ENCODE data around the gene ZNF554.
A peak's percentile ranks its signal among the peaks of the same experiment; 100 is the strongest.
"Not testable (repeated sequence)": the region's sequence is repeated elsewhere in the genome, so short reads cannot be mapped to it uniquely, and the experiment has no call there.

Gene ZNF554

DNA sequence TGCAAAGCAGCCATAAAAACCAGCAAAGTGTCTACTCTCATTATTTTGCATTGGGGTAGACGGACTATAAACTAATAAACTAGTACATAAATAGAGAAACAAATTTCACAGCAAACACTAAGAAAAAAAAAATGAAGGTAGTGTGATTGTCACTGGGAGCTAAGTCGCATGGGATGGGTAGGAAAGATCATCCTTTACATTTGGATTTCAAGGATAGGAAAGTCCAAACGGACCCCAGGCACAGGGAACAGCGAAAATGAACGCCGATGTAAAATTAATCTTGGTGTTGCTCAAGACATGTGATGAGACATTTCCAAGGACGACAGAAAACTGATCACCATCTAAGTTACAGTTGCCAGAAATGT is 35.9 kb upstream of the ZNF554 start:
- Mint-ChIP-seq H3K4me3 (peak overlapping the region; percentile 93), H3K4me1 (peaks cover 65% of the 10 kb centered on the region), H3K36me3 (ENCODE audit: low read depth) (peaks cover 21% of the 10 kb centered on the region), H3K27ac (peak overlapping the region; percentile 94), H3K9me3 (no peaks in the 10 kb centered on the region), H3K27me3 (no peaks in the 10 kb centered on the region)
- no peak for ATAC-seq
- no peak for DNase-seq

DNA sequence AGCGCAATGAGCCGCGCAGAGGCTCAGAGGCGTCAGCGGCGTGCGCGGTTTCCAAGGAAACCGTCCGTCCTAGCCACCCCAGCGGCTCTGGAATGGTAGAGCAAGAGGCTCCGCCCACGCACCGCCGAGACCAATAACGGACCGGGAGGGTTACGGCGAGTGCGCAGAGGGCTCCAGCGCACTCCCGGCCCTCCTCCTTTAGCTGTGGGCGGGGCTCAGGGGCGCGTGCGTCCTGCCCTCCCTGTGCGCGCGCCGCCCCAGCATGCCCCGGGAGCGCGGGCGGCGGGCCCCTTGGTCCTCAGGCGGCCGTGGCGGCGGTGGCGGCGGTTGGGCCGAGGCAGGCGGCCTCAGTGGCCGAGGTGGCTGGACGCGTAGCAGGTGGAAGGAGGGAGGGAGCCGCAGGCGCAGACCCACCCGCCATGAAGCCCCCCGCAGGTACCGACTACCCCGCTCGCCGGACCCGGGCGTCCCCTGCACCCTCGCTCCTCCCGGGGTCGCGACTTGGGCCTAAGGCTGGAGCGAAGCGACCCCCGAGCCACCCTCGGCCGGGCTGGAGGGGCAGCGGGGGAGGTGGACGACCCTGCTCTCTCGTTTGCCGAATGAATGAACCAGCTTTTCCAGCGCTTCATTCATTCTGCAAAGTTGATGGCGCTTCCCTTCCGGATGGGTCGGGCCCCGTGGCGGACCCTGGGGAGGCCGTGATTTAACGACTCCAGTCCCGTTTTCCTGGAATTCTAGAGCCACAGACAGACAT is 34.2 kb upstream of the ZNF554 start, which contains the start of gene THOP1:
TSS of gene THOP1 (plus strand) at position 260 of the 754 bp plus-strand sequence. CDS start at position 420, 160 bp downstream.
- DNase-seq (peak; percentile 99), ATAC-seq (peak; percentile 83)
- no peaks in the 10 kb centered on the region for H3K9me3 Mint-ChIP-seq
- peaks cover 73% of the 10 kb centered on the region for H3K4me1 Mint-ChIP-seq
- no peaks in the 10 kb centered on the region for H3K27me3 Mint-ChIP-seq
- H3K27ac Mint-ChIP-seq: peak within 1 kb of the TSS; percentile 77
- H3K4me3 Mint-ChIP-seq: peak within 1 kb of the TSS; percentile 94
- peaks cover 23% of the 10 kb centered on the region for H3K36me3 Mint-ChIP-seq (ENCODE audit: low read depth)

DNA sequence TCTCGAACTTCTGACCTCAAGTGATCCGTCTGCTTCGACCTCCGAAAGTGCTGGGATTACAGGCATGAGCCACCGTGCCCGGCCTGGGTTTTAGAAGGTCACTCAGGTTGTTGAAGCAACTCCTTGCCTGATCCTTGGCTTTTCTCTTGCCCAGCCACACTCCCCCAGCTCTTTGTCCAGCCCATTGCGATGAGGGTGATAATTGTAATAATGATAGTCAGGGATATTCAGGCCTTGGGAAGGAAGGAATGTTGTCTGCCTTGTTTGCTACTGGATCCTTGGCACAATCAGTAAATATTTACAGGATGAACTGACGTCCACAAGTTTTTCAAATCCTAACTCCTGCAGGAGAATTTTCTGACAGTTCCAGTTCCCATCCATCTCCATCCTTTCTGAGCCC is 32.6 kb upstream of the ZNF554 start:
- Mint-ChIP-seq H3K9me3 (no peaks in the 10 kb centered on the region), H3K27ac (no peak overlapping the region), H3K27me3 (no peaks in the 10 kb centered on the region), H3K4me3 (peak overlapping the region; percentile 94), H3K4me1 (peaks cover 58% of the 10 kb centered on the region), H3K36me3 (ENCODE audit: low read depth) (peaks cover 23% of the 10 kb centered on the region)
- DNase-seq (no peak), ATAC-seq (no peak)

DNA sequence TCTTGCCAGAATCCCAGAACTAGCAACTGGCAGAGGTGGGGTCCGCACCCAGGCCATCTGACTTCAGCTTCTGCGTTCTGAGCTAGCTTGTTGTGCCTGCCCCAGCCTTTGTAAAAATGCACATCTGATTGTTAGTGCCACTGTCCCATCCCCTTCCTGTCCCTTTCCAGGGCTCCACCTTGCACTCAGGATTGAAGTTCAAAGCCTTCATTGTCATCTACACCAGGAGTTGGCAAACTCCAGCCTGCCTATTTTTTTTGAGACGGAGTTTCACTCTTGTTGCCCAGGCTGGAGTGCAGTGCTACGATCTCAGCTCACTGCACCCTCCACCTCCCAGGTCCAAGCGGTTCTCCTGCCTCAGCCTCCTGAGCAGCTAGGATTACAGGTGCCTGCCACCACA is 31.4 kb upstream of the ZNF554 start:
- Mint-ChIP-seq H3K27ac (no peak overlapping the region), H3K4me3 (peak overlapping the region; percentile 29), H3K4me1 (peaks cover 53% of the 10 kb centered on the region), H3K9me3 (no peaks in the 10 kb centered on the region), H3K36me3 (ENCODE audit: low read depth) (peaks cover 30% of the 10 kb centered on the region), H3K27me3 (no peaks in the 10 kb centered on the region)
- DNase-seq (no peak), ATAC-seq (no peak)

DNA sequence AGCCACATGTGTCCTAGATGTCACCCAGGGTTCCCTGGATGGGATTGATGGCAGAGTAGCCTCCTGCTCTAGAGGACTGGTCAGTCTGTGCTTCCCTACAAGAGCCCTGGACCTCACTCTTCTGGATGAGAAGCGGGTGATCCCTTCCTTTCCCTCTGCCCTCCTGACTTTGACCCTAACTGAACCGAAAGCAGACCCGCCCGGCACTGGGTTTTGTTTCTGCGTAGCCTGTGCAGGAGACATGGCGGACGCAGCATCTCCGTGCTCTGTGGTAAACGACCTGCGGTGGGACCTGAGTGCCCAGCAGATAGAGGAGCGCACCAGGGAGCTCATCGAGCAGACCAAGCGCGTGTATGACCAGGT is 29.5 kb upstream of the ZNF554 start:
- no peak overlapping the region for H3K27ac Mint-ChIP-seq
- DNase-seq (no peak), ATAC-seq (no peak)
- no peaks in the 10 kb centered on the region for H3K27me3 Mint-ChIP-seq
- no peak overlapping the region for H3K4me3 Mint-ChIP-seq
- peaks cover 34% of the 10 kb centered on the region for H3K36me3 Mint-ChIP-seq (ENCODE audit: low read depth)
- peaks cover 34% of the 10 kb centered on the region for H3K4me1 Mint-ChIP-seq
- no peaks in the 10 kb centered on the region for H3K9me3 Mint-ChIP-seq

DNA sequence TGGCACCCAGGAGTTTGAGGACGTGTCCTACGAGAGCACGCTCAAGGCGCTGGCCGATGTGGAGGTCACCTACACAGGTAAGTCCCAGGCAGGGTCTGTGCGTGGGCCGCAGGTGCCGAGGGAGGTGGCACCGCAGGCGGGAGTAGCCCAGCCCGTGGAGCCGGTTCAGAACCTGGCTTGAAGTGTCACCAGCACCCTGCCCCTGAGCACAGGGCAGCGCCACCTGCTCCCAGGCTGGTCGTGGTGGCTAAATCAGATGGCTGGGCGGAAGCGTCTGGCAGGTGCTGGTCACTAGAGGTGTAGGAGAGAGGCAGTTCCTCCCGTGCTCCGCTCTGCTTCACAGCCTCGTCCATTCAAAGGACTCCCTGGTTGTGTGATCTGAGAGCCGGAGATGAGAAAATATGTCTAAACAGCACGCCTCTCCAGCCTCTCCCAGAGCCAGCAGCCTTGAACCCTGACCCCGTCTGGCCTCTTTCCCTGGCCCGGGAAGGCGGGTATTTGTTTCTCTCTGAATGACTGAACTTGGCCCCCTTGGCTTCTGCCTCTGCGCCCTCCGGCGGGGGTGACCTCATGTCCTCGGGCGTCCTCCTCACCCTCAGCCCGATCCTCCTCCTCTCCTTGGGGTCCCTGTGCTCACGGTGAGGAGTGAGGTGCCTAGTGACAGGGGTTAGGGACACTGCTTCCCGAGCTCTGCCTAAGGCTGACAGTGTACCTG is 29.0 kb upstream of the ZNF554 start:
- no peak for DNase-seq
- H3K4me3 Mint-ChIP-seq: no peak overlapping the region
- ATAC-seq: no peak
- no peaks in the 10 kb centered on the region for H3K9me3 Mint-ChIP-seq
- peaks cover 39% of the 10 kb centered on the region for H3K36me3 Mint-ChIP-seq (ENCODE audit: low read depth)
- H3K4me1 Mint-ChIP-seq: peaks cover 34% of the 10 kb centered on the region
- H3K27ac Mint-ChIP-seq: no peak overlapping the region
- H3K27me3 Mint-ChIP-seq: no peaks in the 10 kb centered on the region

DNA sequence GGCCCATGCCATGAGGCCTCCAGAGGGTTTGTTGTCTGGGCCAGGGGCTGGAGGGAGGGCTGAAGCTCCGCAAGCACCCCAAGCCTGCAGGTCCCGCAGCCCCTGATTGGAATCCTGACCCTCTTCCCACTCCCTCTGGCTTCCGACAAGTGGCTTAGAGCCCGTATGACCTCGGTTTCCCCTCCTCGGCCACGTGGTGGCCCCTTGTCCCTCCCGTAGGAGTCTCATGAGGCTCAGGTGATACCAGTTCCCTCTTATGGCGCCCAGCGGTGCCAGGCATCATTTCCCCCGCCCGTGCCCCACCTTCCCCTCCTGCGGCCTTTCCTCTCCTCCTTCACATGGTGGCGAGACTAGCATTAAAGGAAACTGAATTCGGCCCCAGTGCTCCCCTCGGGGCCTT is 28.2 kb upstream of the ZNF554 start:
- H3K36me3 Mint-ChIP-seq (ENCODE audit: low read depth): peaks cover 46% of the 10 kb centered on the region
- peaks cover 28% of the 10 kb centered on the region for H3K4me1 Mint-ChIP-seq
- DNase-seq (no peak), ATAC-seq (no peak)
- no peak overlapping the region for H3K27ac Mint-ChIP-seq
- no peaks in the 10 kb centered on the region for H3K9me3 Mint-ChIP-seq
- no peaks in the 10 kb centered on the region for H3K27me3 Mint-ChIP-seq
- H3K4me3 Mint-ChIP-seq: no peak overlapping the region

DNA sequence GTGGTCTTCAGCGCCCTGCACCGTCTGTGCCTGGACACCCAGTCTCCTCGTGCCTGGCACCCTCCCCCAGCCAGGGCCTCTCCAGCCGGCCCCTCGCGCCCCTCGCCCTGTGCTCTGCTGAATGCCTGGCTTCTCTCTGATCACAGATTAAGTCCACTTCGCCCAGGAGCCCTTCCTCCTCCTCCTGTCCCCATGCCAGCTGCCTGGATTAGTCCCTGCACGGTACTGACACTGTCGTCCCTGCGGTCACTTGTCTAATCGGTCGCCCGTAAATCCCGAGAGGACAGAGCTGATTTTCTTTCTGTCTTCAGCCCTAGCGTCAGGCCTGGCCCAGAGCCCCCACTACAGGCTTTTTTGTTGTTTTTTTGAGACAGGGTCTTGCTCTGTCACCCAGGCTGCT is 27.8 kb upstream of the ZNF554 start:
- Mint-ChIP-seq H3K27ac (no peak overlapping the region), H3K9me3 (no peaks in the 10 kb centered on the region), H3K27me3 (no peaks in the 10 kb centered on the region), H3K4me1 (peaks cover 27% of the 10 kb centered on the region), H3K36me3 (ENCODE audit: low read depth) (peaks cover 46% of the 10 kb centered on the region), H3K4me3 (no peak overlapping the region)
- no peak for DNase-seq
- ATAC-seq: no peak

DNA sequence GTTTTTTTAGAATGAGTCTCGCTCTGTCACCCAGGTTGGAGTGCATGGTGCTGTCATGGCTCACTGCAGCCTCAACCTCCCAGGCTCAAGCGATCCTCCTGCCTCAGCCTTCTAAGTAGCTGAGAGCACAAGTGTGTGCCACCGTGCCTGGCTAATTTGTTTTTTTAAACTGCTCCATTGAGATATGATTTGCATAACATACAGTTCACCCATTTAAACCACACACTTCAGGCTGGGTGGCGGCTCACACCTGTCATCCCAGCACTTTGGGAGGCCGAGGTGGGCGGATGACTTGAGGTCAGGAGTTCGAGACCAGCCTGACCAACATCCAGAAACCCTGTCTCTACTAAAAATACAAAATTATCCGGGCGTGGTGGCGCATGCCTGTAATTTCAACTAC is 27.0 kb upstream of the ZNF554 start:
- H3K36me3 Mint-ChIP-seq (ENCODE audit: low read depth): peaks cover 43% of the 10 kb centered on the region

DNA sequence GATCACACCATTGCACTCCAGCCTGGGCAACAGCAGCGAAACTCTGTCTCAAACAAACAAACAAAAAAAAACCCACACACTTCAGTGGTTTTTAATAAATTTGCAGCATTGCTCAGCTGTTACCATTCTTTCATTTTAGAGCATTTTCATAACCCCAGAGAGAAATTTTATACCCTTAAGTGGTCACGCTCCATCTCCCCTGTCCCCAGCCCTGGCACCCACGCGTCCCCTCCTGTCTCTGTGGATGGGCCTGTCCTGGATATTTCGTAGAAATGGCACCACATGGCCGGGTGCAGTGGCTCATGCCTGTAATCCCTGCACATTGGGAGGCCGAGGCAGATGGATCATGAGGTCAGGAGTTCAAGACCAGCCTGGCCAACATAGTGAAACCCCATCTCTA is 26.5 kb upstream of the ZNF554 start:
- Mint-ChIP-seq H3K27ac (no peak overlapping the region), H3K36me3 (ENCODE audit: low read depth) (peaks cover 41% of the 10 kb centered on the region), H3K27me3 (no peaks in the 10 kb centered on the region), H3K9me3 (no peaks in the 10 kb centered on the region), H3K4me3 (no peak overlapping the region), H3K4me1 (peaks cover 18% of the 10 kb centered on the region)
- no peak for DNase-seq
- ATAC-seq: no peak

More for the DNA sequence above, 27.0 kb upstream of the ZNF554 start:
- H3K27ac Mint-ChIP-seq, H3K4me3 Mint-ChIP-seq, H3K27me3 Mint-ChIP-seq, H3K9me3 Mint-ChIP-seq, DNase-seq, ATAC-seq: not testable (repeated sequence)
- H3K4me1 Mint-ChIP-seq: peaks cover 20% of the 10 kb centered on the region

DNA sequence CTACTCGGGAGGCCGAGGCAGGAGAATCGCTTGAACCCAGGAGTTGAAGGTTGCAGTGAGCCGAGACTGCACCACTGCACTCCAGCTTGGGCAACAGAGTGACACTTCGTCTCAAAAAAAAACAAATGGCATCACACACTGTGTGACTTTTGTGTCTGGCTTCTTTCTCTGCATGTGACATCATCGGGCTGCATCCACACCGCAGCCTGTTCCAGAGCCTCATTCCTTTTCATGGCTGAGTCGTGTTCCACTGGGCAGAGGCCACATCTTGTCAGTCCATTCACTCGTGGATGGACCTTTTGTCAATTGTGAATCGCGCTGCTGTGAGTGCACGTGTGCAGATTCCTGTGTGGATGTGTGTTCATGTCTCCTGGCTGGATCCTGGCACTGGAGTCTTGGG is 26.1 kb upstream of the ZNF554 start:
- peaks cover 15% of the 10 kb centered on the region for H3K4me1 Mint-ChIP-seq
- ATAC-seq (no peak), DNase-seq (no peak)
- H3K9me3 Mint-ChIP-seq: no peaks in the 10 kb centered on the region
- no peak overlapping the region for H3K27ac Mint-ChIP-seq
- H3K4me3 Mint-ChIP-seq: no peak overlapping the region
- H3K36me3 Mint-ChIP-seq (ENCODE audit: low read depth): peaks cover 39% of the 10 kb centered on the region
- H3K27me3 Mint-ChIP-seq: no peaks in the 10 kb centered on the region

DNA sequence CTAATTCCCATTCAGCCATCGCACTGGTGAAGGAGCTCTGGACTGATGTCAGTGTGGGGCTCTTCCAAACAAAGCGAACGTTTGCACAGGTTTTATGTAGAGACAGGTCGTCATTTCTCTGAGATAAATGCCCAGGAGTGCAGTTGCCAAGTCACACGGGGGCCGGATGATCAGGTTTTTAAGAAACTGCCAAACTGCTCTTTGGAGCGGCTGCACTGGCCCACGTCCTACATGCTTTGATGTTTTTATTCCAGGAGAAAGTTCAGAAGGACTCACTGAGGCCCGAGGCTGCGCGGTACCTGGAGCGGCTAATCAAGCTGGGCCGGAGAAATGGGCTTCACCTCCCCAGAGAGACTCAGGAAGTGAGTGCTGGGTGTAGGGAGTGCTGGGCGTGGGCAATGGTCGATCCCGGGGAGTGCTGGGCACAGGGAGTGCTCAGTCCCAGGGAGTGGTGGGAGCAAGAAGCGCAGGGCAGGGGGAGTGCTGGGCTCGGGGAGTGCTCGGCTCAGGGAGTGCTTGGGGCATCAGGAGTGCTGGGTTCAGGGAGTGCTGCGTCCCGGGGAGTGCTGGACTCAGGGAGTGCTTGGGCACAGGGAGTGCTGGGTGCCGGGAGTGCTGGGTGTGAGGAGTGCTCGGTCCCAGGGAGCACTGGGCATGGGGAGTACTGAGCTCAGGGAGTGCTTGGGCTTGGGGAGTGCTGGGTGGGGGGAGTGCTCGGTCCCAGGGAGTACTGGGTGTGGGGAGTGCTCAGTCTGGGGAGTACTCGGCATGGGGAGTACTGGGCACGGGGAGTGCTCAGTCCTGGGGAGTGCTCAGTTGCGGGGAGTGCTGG is 23.6 kb upstream of the ZNF554 start:
- DNase-seq (no peak), ATAC-seq (no peak)
- Mint-ChIP-seq H3K36me3 (ENCODE audit: low read depth) (peaks cover 33% of the 10 kb centered on the region), H3K4me3 (no peak overlapping the region), H3K9me3 (no peaks in the 10 kb centered on the region), H3K4me1 (no peaks in the 10 kb centered on the region), H3K27ac (no peak overlapping the region), H3K27me3 (no peaks in the 10 kb centered on the region)

DNA sequence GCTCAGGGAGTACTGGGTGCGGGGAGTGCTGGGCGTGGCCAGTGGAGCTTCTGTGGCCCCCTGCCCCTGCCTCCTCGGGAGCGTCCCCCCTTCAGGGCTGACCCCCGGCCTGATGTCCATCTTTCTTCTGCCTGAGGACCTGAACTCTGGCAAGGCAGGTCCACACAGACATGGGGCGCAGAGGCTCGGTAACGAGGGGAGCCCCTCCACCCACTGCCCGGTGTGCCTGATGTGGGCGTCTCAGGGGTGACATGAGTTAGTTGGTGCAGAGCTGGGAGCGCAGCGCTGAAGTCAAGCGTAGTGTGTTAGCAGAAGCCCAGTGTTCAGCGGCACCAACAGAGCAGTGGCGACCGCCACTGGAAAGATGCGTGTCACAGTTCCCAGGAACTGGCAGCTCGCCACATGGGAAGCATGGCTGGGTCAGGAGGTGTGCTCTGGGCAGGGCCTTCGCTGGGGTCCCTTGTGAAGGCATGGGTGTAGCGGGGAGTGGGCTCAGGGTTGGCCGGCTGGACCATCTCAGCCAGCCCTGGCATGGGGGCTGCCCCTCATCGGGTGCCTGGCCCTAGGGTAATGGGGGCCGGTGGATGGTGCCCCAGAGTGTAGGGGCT is 22.9 kb upstream of the ZNF554 start:
- Mint-ChIP-seq H3K27ac (no peak overlapping the region), H3K36me3 (ENCODE audit: low read depth) (peaks cover 34% of the 10 kb centered on the region), H3K27me3 (no peaks in the 10 kb centered on the region), H3K4me1 (no peaks in the 10 kb centered on the region), H3K4me3 (no peak overlapping the region), H3K9me3 (no peaks in the 10 kb centered on the region)
- ATAC-seq (peak; percentile 30), DNase-seq (no peak)

DNA sequence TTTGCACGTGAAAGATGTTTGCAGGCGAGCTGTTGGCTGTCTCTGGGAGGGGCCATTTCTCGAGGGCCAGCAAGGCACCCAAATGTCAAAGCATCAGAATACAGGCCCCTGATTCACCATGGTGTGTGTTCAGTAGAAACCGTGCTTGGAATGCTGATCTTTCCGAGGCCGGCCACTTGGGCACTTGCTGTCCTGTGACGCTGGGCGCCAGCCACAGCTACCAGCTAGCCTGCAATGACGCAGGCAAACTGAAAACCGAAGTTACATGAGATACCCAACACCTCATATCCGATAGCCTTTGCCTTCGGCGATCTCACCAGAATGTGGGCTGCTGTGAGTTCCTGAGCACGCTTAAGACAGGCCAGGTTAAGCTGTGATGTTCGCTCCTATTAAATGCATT is 22.4 kb upstream of the ZNF554 start:
- Mint-ChIP-seq H3K4me3 (no peak overlapping the region), H3K27ac (no peak overlapping the region), H3K4me1 (no peaks in the 10 kb centered on the region), H3K36me3 (ENCODE audit: low read depth) (peaks cover 36% of the 10 kb centered on the region), H3K27me3 (no peaks in the 10 kb centered on the region), H3K9me3 (no peaks in the 10 kb centered on the region)
- ATAC-seq (no peak), DNase-seq (no peak)

All from activated naive CD8-positive, alpha-beta T cell treated with anti-CD3 and anti-CD28 coated beads, Interleukin-2, amount 50 U/mL, for 24 hours (primary cell).